IMR-90 (cell line): Measurements from ENCODE around the gene ADGRL3. TPM values are rescaled to one million over a fixed set of nuclear protein-coding genes. Genes with fewer than 3 reads are reported as not detected.

Experiments used
- ATAC-seq: fragments of 200-7000 bp; cut with Tn5 transposase; 2 replicates; pipeline ENCODE4 v1.9.1; 2020; ENCODE audit warnings: low read depth, mild to moderate bottlenecking, moderate library complexity
- BruUV-seq: library from RNA; stranded (reverse); fragments of 400-500 nt; replicated peaks from 2 replicates; lab custom pipeline; 2021; lab: Mats Ljungman, UMichigan
- CTCF ChIA-PET: fragments of 300-600 bp; formaldehyde crosslinking; extraction: SDS; loops from one replicate; lab custom pipeline; 2021; ENCODE audit warnings: antibody characterized with exemption; lab: Yijun Ruan, JAX
- POLR2A ChIA-PET: fragments of 300-600 bp; sonication (Branson Sonifier 250); formaldehyde crosslinking; loops from one replicate; lab custom pipeline; 2022; ENCODE audit warnings: antibody characterized with exemption; ENCODE audit not compliant: unreplicated experiment; lab: Charles Lee
- DNase-seq: peaks from one replicate; pipeline ENCODE4 v3.0.0; 2013
- H2AFZ ChIP-seq: replicated peaks from 2 replicates; pipeline ENCODE3; 2013; ENCODE audit warnings: low read length, mild to moderate bottlenecking; ENCODE audit not compliant: poor library complexity
- H2AK5ac ChIP-seq: 2 replicates; pipeline ENCODE4 v1.6.1; 2013; ENCODE audit warnings: low read depth, low read length, inconsistent platforms
- H2AK9ac ChIP-seq: replicated peaks from 2 replicates; pipeline ENCODE3; 2013; ENCODE audit warnings: mild to moderate bottlenecking, low read depth, low read length, moderate library complexity; ENCODE audit not compliant: poor library complexity
- H2BK120ac ChIP-seq: 2 replicates; pipeline ENCODE4 v1.6.1; 2013; ENCODE audit warnings: low read depth, low read length, inconsistent platforms
- H2BK15ac ChIP-seq: 3 replicates; pipeline ENCODE4 v1.6.1; 2013; ENCODE audit warnings: low read depth, low read length, inconsistent platforms
- H2BK20ac ChIP-seq: 2 replicates; pipeline ENCODE4 v1.6.1; 2013; ENCODE audit warnings: low read depth, mild to moderate bottlenecking, inconsistent platforms, low read length, moderate library complexity
- H2BK5ac ChIP-seq: 2 replicates; pipeline ENCODE4 v1.6.1; 2013; ENCODE audit warnings: mild to moderate bottlenecking, low read depth, low read length, inconsistent platforms; ENCODE audit not compliant: poor library complexity, severe bottlenecking
- H3K14ac ChIP-seq: replicated peaks from 2 replicates; pipeline ENCODE4 v1.6.1; 2013; ENCODE audit warnings: low read depth, low read length, inconsistent platforms
- H3K18ac ChIP-seq: 2 replicates; pipeline ENCODE4 v1.6.1; 2013; ENCODE audit warnings: low read depth, low read length, control low read depth
- H3K23ac ChIP-seq: 2 replicates; pipeline ENCODE4 v1.6.1; 2013; ENCODE audit warnings: low read depth, low read length, inconsistent platforms
- H3K27ac ChIP-seq: 2 replicates; pipeline ENCODE4 v1.5.1; 2013; ENCODE audit warnings: mild to moderate bottlenecking, control low read depth, low read length; ENCODE audit not compliant: insufficient read depth
- H3K27me3 ChIP-seq: 2 replicates; pipeline ENCODE4 v1.6.1; 2013; ENCODE audit warnings: low read length; ENCODE audit not compliant: control insufficient read depth, insufficient read depth
- H3K36me3 ChIP-seq: 2 replicates; pipeline ENCODE4 v1.6.1; 2013; ENCODE audit warnings: low read length, mixed read lengths; ENCODE audit not compliant: control insufficient read depth, insufficient read depth
- H3K4ac ChIP-seq: 2 replicates; pipeline ENCODE4 v1.6.1; 2013; ENCODE audit warnings: low read depth, low read length, inconsistent platforms
- H3K4me1 ChIP-seq: 2 replicates; pipeline ENCODE4 v1.6.1; 2013; ENCODE audit warnings: low read length, mixed read lengths; ENCODE audit not compliant: control insufficient read depth, insufficient read depth
- H3K4me2 ChIP-seq: 2 replicates; pipeline ENCODE4 v1.6.1; 2013; ENCODE audit warnings: low read depth, mild to moderate bottlenecking, control low read depth, low read length, moderate library complexity
- H3K4me3 ChIP-seq: 2 replicates; pipeline ENCODE4 v1.5.1; 2013; ENCODE audit warnings: low read depth, mild to moderate bottlenecking, control low read depth, low read length, moderate library complexity; ENCODE audit not compliant: insufficient read depth
- H3K56ac ChIP-seq: 2 replicates; pipeline ENCODE4 v1.6.1; 2013; ENCODE audit warnings: low read length, inconsistent platforms; ENCODE audit not compliant: insufficient read depth; ENCODE audit errors: extremely low read depth
- H3K79me1 ChIP-seq, 2 experiments: 2 replicates each; pipeline ENCODE4 v1.6.1; 2013; ENCODE audit warnings: low read length in 2 of 2, inconsistent platforms in 1 of 2, low read depth in 1 of 2
- H3K9ac ChIP-seq: 2 replicates; pipeline ENCODE4 v1.6.1; 2013; ENCODE audit warnings: low read depth, low read length, control low read depth
- H3K9me1 ChIP-seq: 2 replicates; pipeline ENCODE4 v1.6.1; 2013; ENCODE audit warnings: low read length, inconsistent platforms; ENCODE audit not compliant: insufficient read depth
- H3K9me3 ChIP-seq: 2 replicates; pipeline ENCODE4 v1.6.1; 2013; ENCODE audit warnings: low read length; ENCODE audit not compliant: control insufficient read depth, insufficient read depth
- H4K20me1 ChIP-seq: 2 replicates; pipeline ENCODE4 v1.6.1; 2013; ENCODE audit warnings: low read length, inconsistent platforms; ENCODE audit not compliant: insufficient read depth
- H4K5ac ChIP-seq: 2 replicates; pipeline ENCODE4 v1.6.1; 2013; ENCODE audit warnings: mild to moderate bottlenecking, low read depth, low read length, control low read depth
- H4K8ac ChIP-seq, 2 experiments: 2 replicates each; pipeline ENCODE4 v1.6.1; 2013; ENCODE audit warnings: low read depth in 2 of 2, low read length in 2 of 2, control low read depth in 1 of 2, inconsistent platforms in 1 of 2
- H4K91ac ChIP-seq: 2 replicates; pipeline ENCODE4 v1.6.1; 2013; ENCODE audit warnings: low read depth, low read length, inconsistent platforms; ENCODE audit not compliant: insufficient read depth
- BHLHE40 ChIP-seq: fragments of 150-350 bp; IDR thresholded peaks from 2 replicates; pipeline ENCODE4 v1.6.1; 2016; ENCODE audit warnings: mild to moderate bottlenecking, low read depth, low read length
- CEBPB ChIP-seq: IDR thresholded peaks from 2 replicates; pipeline ENCODE4 v1.6.1; 2012; ENCODE audit warnings: low read depth, low read length, improper control_type of control experiment
- WGBS, 2 experiments: methylation state at CpG; one replicate each; pipeline versions ENCODE4 v1.1.5 to v1.1.7; 2013; ENCODE audit warnings: missing lambda C conversion rate in 2 of 2; ENCODE audit not compliant: insufficient read length in 1 of 2; ENCODE audit errors: extremely low coverage in 2 of 2; 5-methylcytosine and 5-hydroxymethylcytosine counted together
- dilution Hi-C: fragments of 300-500 bp; cut with HindIII; formaldehyde crosslinking; loops from one replicate; pipeline ENCODE4 v1.14.3; 2018; ENCODE audit warnings: low sequenced_read_pairs; ENCODE audit not compliant: unreplicated experiment
- in situ Hi-C: fragments of 300-500 bp; cut with MboI; formaldehyde crosslinking; loops from 3 replicates; pipeline ENCODE4 v1.14.3; 2019; ENCODE audit warnings: low sequenced_read_pairs, inconsistent platforms, mixed read lengths
- intact Hi-C: fragments of 100-400 bp; cut with micrococcal nuclease; formaldehyde crosslinking; loops from 2 replicates; pipeline ENCODE4 v1.10.0; 2022
- polyA plus RNA-seq, 3 experiments: library from polyadenylated mRNA; depleted of rRNA; stranded (reverse); fragments of >200 nt; gene quantifications; 2 replicates each; pipeline ENCODE4 v1.2.3, GENCODE V29; 2012; ENCODE audit warnings: low replicate concordance in 1 of 3
- total RNA-seq: library from RNA; depleted of rRNA; stranded (reverse); fragments of >200 nt; gene quantifications from 2 replicates; pipeline ENCODE4 v1.2.3, GENCODE V29; 2012

The ADGRL3 gene
- total and polyA plus RNA-seq, 2 of the 4 experiments (the other 2 are of a cell fraction), result 0.46 to 2.5 TPM

DNA sequence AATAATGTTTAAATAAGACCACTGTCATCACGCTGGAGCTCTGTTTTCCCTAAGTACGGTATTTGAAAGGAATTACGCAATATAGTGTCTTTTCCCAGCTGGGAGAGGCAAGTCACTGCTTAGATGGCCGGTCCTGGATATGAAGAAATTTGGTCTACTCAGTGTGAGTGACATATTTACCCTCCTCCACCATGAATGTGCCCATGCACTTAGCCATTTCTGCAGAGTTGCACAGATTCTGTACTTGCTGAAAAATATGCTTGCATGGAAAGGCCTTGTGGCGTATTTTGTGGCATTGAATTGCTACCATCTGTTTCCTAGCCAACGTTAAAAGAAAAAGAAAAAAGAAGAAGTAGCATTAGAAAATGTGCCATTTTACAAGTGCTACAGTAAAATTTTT lies 73.1 kb downstream of the ADGRL3 start:
- intact Hi-C loops, result no loop called here
- H4K91ac ChIP-seq, result no peak overlapping the region
- ATAC-seq, result no peak

More for the DNA sequence above, 73.1 kb downstream of the ADGRL3 start:
- no peak overlapping the region for H3K4ac ChIP-seq
- no peak overlapping the region for H2AFZ ChIP-seq
- H3K4me2 ChIP-seq, result no peak overlapping the region
- H3K56ac ChIP-seq, result no peak overlapping the region
- no peak overlapping the region for H2BK15ac ChIP-seq
- no peaks in the 10 kb centered on the region for H3K36me3 ChIP-seq
- H3K23ac ChIP-seq, result no peak overlapping the region
- no peaks in the 10 kb centered on the region for H3K79me1 ChIP-seq
- CTCF ChIA-PET, result no interaction called here
- TF ChIP-seq CEBPB (peak; percentile 94), BHLHE40 (no peak)
- no peak overlapping the region for H2BK120ac ChIP-seq
- H4K8ac ChIP-seq, result no peak overlapping the region
- no peak overlapping the region for H4K5ac ChIP-seq
- no peak overlapping the region for H3K4me3 ChIP-seq
- H3K27ac ChIP-seq, result no peak overlapping the region
- H2AK9ac ChIP-seq, result no peak overlapping the region
- no peak overlapping the region for H2AK5ac ChIP-seq
- POLR2A ChIA-PET, result no interaction called here
- no peaks in the 10 kb centered on the region for H3K27me3 ChIP-seq
- in situ Hi-C loops (no loop called here), dilution Hi-C loops (no loop called here)
- H3K14ac ChIP-seq, result no peak overlapping the region
- no peaks in the 10 kb centered on the region for H3K9me1 ChIP-seq
- no peak overlapping the region for H3K9ac ChIP-seq
- H4K20me1 ChIP-seq, result no peaks in the 10 kb centered on the region
- no peak overlapping the region for H2BK20ac ChIP-seq
- no peak overlapping the region for H3K18ac ChIP-seq
- no TSS peak for BruUV-seq
- peak; percentile 1 for DNase-seq
- H3K9me3 ChIP-seq, result no peaks in the 10 kb centered on the region
- no peaks in the 10 kb centered on the region for H3K4me1 ChIP-seq
- H2BK5ac ChIP-seq, result no peak overlapping the region
- WGBS, 2 experiments, result 20% methylated on average over 1 of the region's 6 CpGs; no CpG with 5 or more reads in 1 of the 2 experiments
